ENCODE measurements around the gene POLR2F. TPM values are rescaled to one million over a fixed set of nuclear protein-coding genes. Genes with fewer than 3 reads are reported as not detected.

The POLR2F gene
- total and polyA plus RNA-seq, 9 of the 15 experiments (the other 6 are each of a cell fraction or from before 2014, with no cell fraction given): 98.9 to 410 (median 168) TPM

- TF ChIP-seq ZNF398 (CRISPR knock-in tag; IDR thresholded peaks at IDR 0.05) (no peak), ZFP36 (IDR thresholded peaks at IDR 0.05; ENCODE audit: low read depth, low read length, partially characterized antibody) (no peak)
Measured at GRCh38 chr22:37995460-37995859, 42.0 kb downstream of the POLR2F start (continued).

GRCh38 chr22:37996079-37996478 lies 42.6 kb downstream of the POLR2F start:
- TF ChIP-seq RB1 (IDR thresholded peaks at IDR 0.05; ENCODE audit: low read depth) (no peak), TAL1 (IDR thresholded peaks at IDR 0.05) (no peak), RBBP5 (IDR thresholded peaks at IDR 0.05; ENCODE audit: borderline replicate concordance, insufficient read depth, low read length, poor library complexity, severe bottlenecking) (no peak), ID3 (CRISPR knock-in tag; IDR thresholded peaks at IDR 0.05) (no peak), ID3 (tag; IDR thresholded peaks at IDR 0.05) (no peak), DDX20 (tag; IDR thresholded peaks at IDR 0.05; ENCODE audit: low read depth) (no peak), KLF10 (CRISPR knock-in tag; IDR thresholded peaks at IDR 0.05) (no peak), MAZ (CRISPR knock-in tag; conservative IDR thresholded peaks at IDR 0.05 in 1 of 2, IDR thresholded peaks at IDR 0.05 in 1 of 2) (no peak), RBM22 (IDR thresholded peaks at IDR 0.05; ENCODE audit: low read depth, low read length, poor library complexity, severe bottlenecking) (no peak), DIDO1 (tag; IDR thresholded peaks at IDR 0.05; ENCODE audit: low read depth) (no peak), CEBPB (tag; IDR thresholded peaks at IDR 0.05) (no peak), KHSRP (IDR thresholded peaks at IDR 0.05) (no peak), BCL6 (CRISPR knock-in tag; IDR thresholded peaks at IDR 0.05) (no peak), DPF2 (IDR thresholded peaks at IDR 0.05) (no peak), ZNF347 (CRISPR knock-in tag; IDR thresholded peaks at IDR 0.05; ENCODE audit: low read depth) (no peak), SAP30 (IDR thresholded peaks at IDR 0.05; ENCODE audit: borderline replicate concordance, insufficient read depth, low read depth, low read length, poor library complexity, severe bottlenecking) (no peak)
- no peaks in the 10 kb centered on the region for H3K9me1 ChIP-seq (ENCODE audit: control insufficient read depth, insufficient read depth, low read length)
- H3K9me3 ChIP-seq (replicated peaks; ENCODE audit: control insufficient read depth, insufficient read depth, low read depth, low read length): no peaks in the 10 kb centered on the region
- H3K4me2 ChIP-seq (ENCODE audit: insufficient read depth, low read length): no peak overlapping the region
- DNase-seq (ENCODE audit: extremely low read depth in 1 of 4, low spot score in 3 of 4) (no peak), FAIRE-seq (no peak), ATAC-seq (no peak)
- in situ Hi-C loops (cut with MboI) (no loop called here), intact Hi-C loops (cut with micrococcal nuclease) (no loop called here)
- CTCF ChIA-PET (ENCODE audit: low intra/inter-chr PET ratio): no interaction called here
- no TSS peak for BruUV-seq (replicated peaks)
- peaks cover 0 to 16% of the 10 kb centered on the region in 2 experiments; a peak in 3 of 5 replicates for H3K4me1 ChIP-seq (replicated peaks in 1 of 2; ENCODE audit: control insufficient read depth in 2 of 2, insufficient read depth in 2 of 2, low read length in 2 of 2)
- no peak overlapping the region for H3K4me3 ChIP-seq
- no peaks in the 10 kb centered on the region for H3K36me3 ChIP-seq (ENCODE audit: control insufficient read depth, insufficient read depth, low read length)
- H3K79me2 ChIP-seq (ENCODE audit: control insufficient read depth, insufficient read depth, low read length): no peaks in the 10 kb centered on the region
- H3K27me3 ChIP-seq (ENCODE audit: control insufficient read depth in 2 of 2, insufficient read depth in 2 of 2, low read length in 2 of 2): no peaks in the 10 kb centered on the region; a peak in 1 of 5 replicates
- WGBS (ENCODE audit: insufficient coverage, low coverage, missing lambda C conversion rate): no CpG with 5 or more reads among the region's 4 CpGs
- H2AFZ ChIP-seq (ENCODE audit: low read depth, low read length): no peak overlapping the region
- H4K20me1 ChIP-seq (replicated peaks; ENCODE audit: control insufficient read depth, insufficient read depth, low read length): no peaks in the 10 kb centered on the region
- H3K9ac ChIP-seq (ENCODE audit: insufficient read depth in 1 of 2, low read depth in 2 of 2, low read length in 2 of 2): no peak overlapping the region
- no peak overlapping the region for H3K27ac ChIP-seq (ENCODE audit: extremely low read depth, low read depth, low read length)
- POLR2A ChIA-PET: interaction anchor here (0.6 kb wide), 1 partner anchor 282 kb away, joined by 3 read pairs; no protein-coding TSS in a partner anchor
